HepG2 (cell line): ENCODE data around the gene STK32C. TPM values are rescaled to one million over a fixed set of nuclear protein-coding genes. Genes with fewer than 3 reads are reported as not detected.

Experiments
- BCL3 ChIP-seq: sonication (generic); formaldehyde crosslinking; IDR thresholded peaks from 2 replicates; pipeline ENCODE4 v1.5.1; 2020; ENCODE audit warnings: mild to moderate bottlenecking, missing genetic modification reagents, moderate library complexity
- CEBPB ChIP-seq: IDR thresholded peaks from 2 replicates; pipeline ENCODE4 v1.6.1; 2011; ENCODE audit warnings: low read depth, low read length, improper control_type of control experiment, borderline replicate concordance
- EP300 ChIP-seq, 3 experiments: sonication (generic) in 1 of 3; formaldehyde crosslinking in 1 of 3; IDR thresholded peaks; 2 replicates each; pipeline versions ENCODE4 v1.5.1 to v1.6.1; 2011 to 2020; ENCODE audit warnings: low read depth in 2 of 3, low read length in 2 of 3, borderline replicate concordance in 1 of 3, improper control_type of control experiment in 1 of 3, mild to moderate bottlenecking in 1 of 3, missing genetic modification reagents in 1 of 3, moderate library complexity in 1 of 3
- FIP1L1 ChIP-seq: fragments of 200-400 bp; formaldehyde crosslinking; IDR thresholded peaks from 2 replicates; pipeline ENCODE4 v1.6.1; 2018; ENCODE audit warnings: low read depth, mild to moderate bottlenecking, low read length, moderate library complexity, borderline replicate concordance; ENCODE audit not compliant: insufficient read depth
- FOXO4 ChIP-seq: sonication (generic); formaldehyde crosslinking; conservative IDR thresholded peaks from 2 replicates; pipeline ENCODE4 v1.8.1; 2023; ENCODE audit warnings: missing genetic modification reagents
- GZF1 ChIP-seq: sonication (generic); formaldehyde crosslinking; IDR thresholded peaks from 2 replicates; pipeline ENCODE4 v1.5.1; 2020; ENCODE audit warnings: mild to moderate bottlenecking, missing genetic modification reagents
- HNRNPL ChIP-seq: fragments of 200-400 bp; formaldehyde crosslinking; IDR thresholded peaks from 2 replicates; pipeline ENCODE4 v1.6.1; 2017; ENCODE audit warnings: mild to moderate bottlenecking, low read depth, low read length
- KLF11 ChIP-seq: IDR thresholded peaks from 2 replicates; pipeline ENCODE4 v1.6.1; 2016; ENCODE audit warnings: missing compliant biosample characterization
- KLF15 ChIP-seq: sonication (generic); formaldehyde crosslinking; IDR thresholded peaks from 2 replicates; pipeline ENCODE4 v1.8.1; 2023; ENCODE audit warnings: borderline replicate concordance, mild to moderate bottlenecking, inconsistent platforms, missing genetic modification reagents, mixed read lengths
- MIXL1 ChIP-seq: IDR thresholded peaks from 2 replicates; pipeline ENCODE4 v1.6.1; 2016
- NR3C1 ChIP-seq: sonication (generic); formaldehyde crosslinking; IDR thresholded peaks from 2 replicates; pipeline ENCODE4 v1.4.0; 2020; ENCODE audit warnings: missing genetic modification reagents
- PHF5A ChIP-seq: IDR thresholded peaks from one replicate; pipeline ENCODE4 v1.6.1; 2018; ENCODE audit warnings: low read depth, missing genetic modification reagents; ENCODE audit not compliant: unreplicated experiment
- TAF1 ChIP-seq: sonication (generic); formaldehyde crosslinking; IDR thresholded peaks from 2 replicates; pipeline ENCODE4 v1.4.0; 2020; ENCODE audit warnings: missing genetic modification reagents
- ZKSCAN5 ChIP-seq: sonication (generic); formaldehyde crosslinking; IDR thresholded peaks from 2 replicates; pipeline ENCODE4 v1.5.1; 2020; ENCODE audit warnings: mild to moderate bottlenecking, missing genetic modification reagents
- ZNF331 ChIP-seq: sonication (generic); formaldehyde crosslinking; IDR thresholded peaks from 2 replicates; pipeline ENCODE4 v1.4.0; 2020; ENCODE audit warnings: missing genetic modification reagents
- ZNF460 ChIP-seq: sonication (generic); formaldehyde crosslinking; IDR thresholded peaks from 2 replicates; pipeline ENCODE4 v1.5.1; 2020; ENCODE audit warnings: missing genetic modification reagents, mild to moderate bottlenecking, borderline replicate concordance
- ZNF609 ChIP-seq: sonication (generic); formaldehyde crosslinking; IDR thresholded peaks from 2 replicates; pipeline ENCODE4 v1.4.0; 2020; ENCODE audit warnings: mild to moderate bottlenecking, missing genetic modification reagents, borderline replicate concordance
- ZNF639 ChIP-seq: conservative IDR thresholded peaks from 2 replicates; pipeline ENCODE4 v1.6.1; 2018; ENCODE audit warnings: missing genetic modification reagents
- ZNF749 ChIP-seq: sonication (generic); formaldehyde crosslinking; IDR thresholded peaks from 2 replicates; pipeline ENCODE4 v1.8.0; 2022; ENCODE audit warnings: mild to moderate bottlenecking, missing genetic modification reagents, moderate library complexity, borderline replicate concordance
- ZNF768 ChIP-seq: sonication (generic); formaldehyde crosslinking; IDR thresholded peaks from 2 replicates; pipeline ENCODE4 v1.4.0; 2020; ENCODE audit warnings: missing genetic modification reagents
- polyA plus RNA-seq, 8 experiments: library from polyadenylated mRNA; depleted of rRNA in 3 of 8; stranded (reverse) in 7 of 8; unstranded in 1 of 8; fragments of >200 nt; fragmentation: Illumina TruSeq in 4 of 8; extraction: Trizol in 4 of 8; gene quantifications; 2 replicates each; pipeline versions ENCODE4 v1.2.1 to v1.2.3, GENCODE V29; 2011 to 2016; ENCODE audit warnings: low read depth in 4 of 8, missing spikeins in 1 of 8, mixed read lengths in 1 of 8; ENCODE audit not compliant: insufficient read depth in 1 of 8
- total RNA-seq, 5 experiments: library from RNA; depleted of rRNA; stranded (reverse); fragments of >200 nt; fragmentation: Illumina TruSeq; extraction: Trizol; gene quantifications; 2 replicates each; pipeline ENCODE4 v1.2.3, GENCODE V29; 2016; ENCODE audit warnings: low read depth in 1 of 5

Gene STK32C
- total and polyA plus RNA-seq, 2 of the 13 experiments (the other 11 are each of a cell fraction or from before 2014, with no cell fraction given), result 10.9 to 19.4 TPM

- TF ChIP-seq ZKSCAN5 (no peak), ZNF609 (CRISPR knock-in tag) (no peak), FOXO4 (CRISPR knock-in tag) (no peak), TAF1 (CRISPR knock-in tag) (no peak), MIXL1 (CRISPR knock-in tag) (no peak), FIP1L1 (no peak), ZNF749 (CRISPR knock-in tag) (no peak), ZNF460 (CRISPR knock-in tag) (peak; percentile 86), BCL3 (CRISPR knock-in tag) (no peak), KLF15 (CRISPR knock-in tag) (no peak), GZF1 (CRISPR knock-in tag) (no peak), CEBPB (0 out of 2 replicates have a peak, but pooled peaks have one; percentile 10), HNRNPL (0 out of 2 replicates have a peak, but pooled peaks have one; percentile 61), ZNF331 (CRISPR knock-in tag) (no peak), ZNF768 (peak; percentile 57; the same call in 1 of the 2 replicates), ZNF639 (CRISPR knock-in tag) (no peak), NR3C1 (CRISPR knock-in tag) (no peak), KLF11 (CRISPR knock-in tag) (no peak), PHF5A (CRISPR knock-in tag) (no peak), EP300 (IDR thresholded peaks at IDR 0.05; ENCODE audit: low read depth in 2 of 2, low read length in 2 of 2) (no peak), EP300 (CRISPR knock-in tag; IDR thresholded peaks at IDR 0.05; ENCODE audit: borderline replicate concordance) (no peak)
Observed at GRCh38 chr10:132281915-132282666, 25.7 kb downstream of the STK32C start (continued).
